ENCODE measurements around the gene APH1B.
"Not testable (repeated sequence)": the region's sequence is repeated elsewhere in the genome, so short reads cannot be mapped to it uniquely, and the experiment has no call there.

Gene APH1B

GRCh38 chr15:63335543-63336240, 58.3 kb downstream of the APH1B start:
- DNase-seq, result no peak

GRCh38 chr15:63337046-63337445, 59.6 kb downstream of the APH1B start:
- DNase-seq, result no peak

- DNase-seq, result no peak
These were observed 60.8 kb downstream of the APH1B start for GRCh38 chr15:63338170-63338569.

- DNase-seq, result no peak
These were observed 61.8 kb downstream of the APH1B start for GRCh38 chr15:63339006-63339766.

- no peak for DNase-seq
These were observed 62.4 kb downstream of the APH1B start for GRCh38 chr15:63339836-63340235.

GRCh38 chr15:63340353-63340752, 62.9 kb downstream of the APH1B start:
- DNase-seq, result no peak

GRCh38 chr15:63340878-63341277, 63.5 kb downstream of the APH1B start:
- no peak for DNase-seq

- DNase-seq, result no peak
These were observed 64.5 kb downstream of the APH1B start for GRCh38 chr15:63341898-63342297.

- DNase-seq, result not testable (repeated sequence)
These were observed 65.7 kb downstream of the APH1B start for GRCh38 chr15:63342996-63343562.

GRCh38 chr15:63344731-63345390, 67.5 kb downstream of the APH1B start:
- DNase-seq, result no peak

GRCh38 chr15:63345391-63345752, 68.0 kb downstream of the APH1B start:
- DNase-seq, result no peak

- DNase-seq, result no peak
These were observed 69.9 kb downstream of the APH1B start for GRCh38 chr15:63347074-63347857.

GRCh38 chr15:63348392-63348791, 71.0 kb downstream of the APH1B start:
- peak; percentile 67 for DNase-seq

- DNase-seq, result no peak
These were observed 71.8 kb downstream of the APH1B start for GRCh38 chr15:63349156-63349555.

- DNase-seq, result no peak
These were observed 72.2 kb downstream of the APH1B start for GRCh38 chr15:63349621-63350020.

- DNase-seq, result peak; percentile 80
These were observed 72.8 kb downstream of the APH1B start for GRCh38 chr15:63350178-63350621.

- no peak for DNase-seq
These were observed 73.8 kb downstream of the APH1B start for GRCh38 chr15:63351170-63351569.

GRCh38 chr15:63352808-63353207, 75.4 kb downstream of the APH1B start:
- no peak for DNase-seq

GRCh38 chr15:63353261-63353660, 75.9 kb downstream of the APH1B start:
- DNase-seq, result no peak

- DNase-seq, result no peak
These were observed 76.5 kb downstream of the APH1B start for GRCh38 chr15:63353887-63354286.

- no peak for DNase-seq
These were observed 77.6 kb downstream of the APH1B start for GRCh38 chr15:63354821-63355650.

GRCh38 chr15:63357061-63357460, 79.7 kb downstream of the APH1B start:
- DNase-seq, result no peak

Measured in right hindlimb (tissue), 1 donor.